Stimulated activated CD4-positive, alpha-beta T cell treated with anti-CD3 and anti-CD28 coated beads, Interleukin-4, amount 100 ng/mL, for 4 hours (primary cell): ENCODE data around the gene LLPH.
"Not testable (repeated sequence)": the region's sequence is repeated elsewhere in the genome, so short reads cannot be mapped to it uniquely, and the experiment has no call there.

Source experiments
- DNase-seq, 2 experiments: peaks; one replicate each; pipeline ENCODE4 v3.0.0-alpha.2; 2020

Gene LLPH

GRCh38 chr12:66130267-66131066, at the start of gene LLPH:
TSS of gene LLPH (minus strand) at chr12:66130750. CDS start at chr12:66129106, 1,644 bp downstream.
- peak; percentile 85 to 92 for DNase-seq

- DNase-seq, result no peak
Measured at GRCh38 chr12:66176105-66176900, 45.8 kb upstream of the LLPH start.

GRCh38 chr12:66174391-66175325, 44.1 kb upstream of the LLPH start:
- not testable (repeated sequence) for DNase-seq

- DNase-seq, result no peak
Measured at GRCh38 chr12:66170606-66171005, 40.1 kb upstream of the LLPH start.

- peak; percentile 81 to 82 for DNase-seq
Measured at GRCh38 chr12:66169221-66170170, 38.9 kb upstream of the LLPH start, which contains the start of gene TMBIM4. TSS of gene TMBIM4 (minus strand) at chr12:66169996. CDS start at chr12:66169951, 45 bp downstream.

- DNase-seq, result no peak
Measured at GRCh38 chr12:66168410-66168809, 37.9 kb upstream of the LLPH start.

GRCh38 chr12:66166561-66166960, 36.0 kb upstream of the LLPH start:
- no peak for DNase-seq

- no peak for DNase-seq
Measured at GRCh38 chr12:66165141-66165540, 34.6 kb upstream of the LLPH start.

GRCh38 chr12:66164349-66164821, 33.8 kb upstream of the LLPH start:
- DNase-seq, result no peak

GRCh38 chr12:66163289-66163688, 32.7 kb upstream of the LLPH start:
- no peak for DNase-seq

- DNase-seq, result no peak
Measured at GRCh38 chr12:66162701-66163100, 32.2 kb upstream of the LLPH start.

- no peak for DNase-seq
Measured at GRCh38 chr12:66160704-66161103, 30.2 kb upstream of the LLPH start.

GRCh38 chr12:66159123-66159522, 28.6 kb upstream of the LLPH start:
- no peak for DNase-seq

GRCh38 chr12:66156654-66157053, 26.1 kb upstream of the LLPH start:
- no peak for DNase-seq

GRCh38 chr12:66154776-66155175, 24.2 kb upstream of the LLPH start:
- DNase-seq, result no peak

- no peak for DNase-seq
Measured at GRCh38 chr12:66152732-66153131, 22.2 kb upstream of the LLPH start.

GRCh38 chr12:66149702-66150398, 19.3 kb upstream of the LLPH start:
- no peak for DNase-seq

GRCh38 chr12:66144791-66145754, 14.5 kb upstream of the LLPH start:
- no peak for DNase-seq

- DNase-seq, result no peak
Measured at GRCh38 chr12:66143868-66144267, 13.3 kb upstream of the LLPH start.

- DNase-seq, result no peak
Measured at GRCh38 chr12:66142826-66143225, 12.3 kb upstream of the LLPH start.
